Neural cell (in vitro differentiated cells): ENCODE data around the gene ATG4A. TPM values are rescaled to one million over a fixed set of nuclear protein-coding genes. Genes with fewer than 3 reads are reported as not detected.

Experiments
- H2AFZ ChIP-seq: fragments of 200-600, 300-800 bp; sonication (generic), shearing (Covaris generic); 2 replicates; pipeline ENCODE4 v1.6.0; 2014; ENCODE audit warnings: low read depth, mild to moderate bottlenecking, antibody characterized with exemption, low read length, moderate library complexity
- H3F3A ChIP-seq: fragments of 200-600 bp; shearing (Covaris generic); 2 replicates; pipeline ENCODE4 v1.6.1; 2016; ENCODE audit warnings: mild to moderate bottlenecking, moderate library complexity, mixed read lengths, antibody characterized with exemption, low read length; ENCODE audit not compliant: insufficient read depth, poor library complexity, severe bottlenecking
- H3K27ac ChIP-seq: fragments of 200-600, 300-800 bp; sonication (generic), shearing (Covaris generic); 2 replicates; pipeline ENCODE4 v1.5.1; 2014; ENCODE audit warnings: mild to moderate bottlenecking, low read length, moderate library complexity
- H3K27me3 ChIP-seq: fragments of 300-800, 200-600 bp; sonication (generic), shearing (Covaris generic); 2 replicates; pipeline ENCODE4 v1.6.0; 2014; ENCODE audit warnings: mild to moderate bottlenecking, low read depth, low read length, moderate library complexity; ENCODE audit not compliant: insufficient read depth
- H3K36me3 ChIP-seq: fragments of 300-800, 200-600 bp; sonication (generic), shearing (Covaris generic); 2 replicates; pipeline ENCODE4 v1.5.1; 2014; ENCODE audit warnings: mild to moderate bottlenecking, antibody characterized with exemption, low read length, moderate library complexity; ENCODE audit not compliant: insufficient read depth
- H3K4me2 ChIP-seq: fragments of 300-800, 200-600 bp; sonication (generic), shearing (Covaris generic); 2 replicates; pipeline ENCODE4 v1.6.0; 2014; ENCODE audit warnings: mild to moderate bottlenecking, low read length
- H3K4me3 ChIP-seq: fragments of 300-800, 200-600 bp; sonication (generic), shearing (Covaris generic); 2 replicates; pipeline ENCODE4 v1.5.1; 2014; ENCODE audit warnings: mild to moderate bottlenecking, low read length, moderate library complexity
- H3K79me2 ChIP-seq: fragments of 200-600 bp; shearing (Covaris generic); replicated peaks from 2 replicates; pipeline ENCODE4 v1.6.0; 2014; ENCODE audit warnings: mild to moderate bottlenecking, low read length, moderate library complexity; ENCODE audit not compliant: insufficient read depth
- H3K9ac ChIP-seq: fragments of 300-800, 200-600 bp; sonication (generic), shearing (Covaris generic); 2 replicates; pipeline ENCODE4 v1.6.1; 2016; ENCODE audit warnings: mild to moderate bottlenecking, low read length, mixed read lengths
- H3K9me2 ChIP-seq: fragments of 200-600 bp; shearing (Covaris generic); 2 replicates; pipeline ENCODE4 v1.6.1; 2016; ENCODE audit warnings: mild to moderate bottlenecking, low read length, mixed read lengths; ENCODE audit not compliant: insufficient read depth
- H3K9me3 ChIP-seq: fragments of 200-600, 300-800 bp; sonication (generic), shearing (Covaris generic); 2 replicates; pipeline ENCODE4 v1.6.1; 2016; ENCODE audit warnings: mild to moderate bottlenecking, mixed run types, low read length, moderate library complexity, mixed read lengths
- H4K20me1 ChIP-seq: fragments of 200-600 bp; shearing (Covaris generic); 2 replicates; pipeline ENCODE4 v1.6.1; 2016; ENCODE audit warnings: mild to moderate bottlenecking, mixed run types; ENCODE audit not compliant: insufficient read depth
- EP300 ChIP-seq: fragments of 450-650 bp; conservative IDR thresholded peaks from 2 replicates; pipeline ENCODE4 v1.6.1; 2014; ENCODE audit warnings: antibody characterized with exemption, mild to moderate bottlenecking, moderate library complexity; ENCODE audit not compliant: poor library complexity, severe bottlenecking
- EZH2 ChIP-seq: fragments of 200-600, 300-800 bp; shearing (Covaris generic), sonication (generic); IDR thresholded peaks from 2 replicates; pipeline ENCODE4 v1.6.1; 2014; ENCODE audit warnings: antibody characterized with exemption, low read length, borderline replicate concordance, mild to moderate bottlenecking; ENCODE audit not compliant: insufficient read depth, poor library complexity, severe bottlenecking
- MXI1 ChIP-seq: fragments of 450-650 bp; conservative IDR thresholded peaks from 2 replicates; pipeline ENCODE4 v1.6.1; 2014; ENCODE audit warnings: antibody characterized with exemption, mild to moderate bottlenecking; ENCODE audit not compliant: poor library complexity, severe bottlenecking
- POLR2AphosphoS5 ChIP-seq: IDR thresholded peaks from 2 replicates; pipeline ENCODE4 v1.6.1; 2012
- RAD21 ChIP-seq: fragments of 450-650 bp; conservative IDR thresholded peaks from 2 replicates; pipeline ENCODE4 v1.6.1; 2014; ENCODE audit warnings: antibody characterized with exemption, mild to moderate bottlenecking, moderate library complexity
- SMC3 ChIP-seq: fragments of 450-650 bp; conservative IDR thresholded peaks from 2 replicates; pipeline ENCODE4 v1.6.1; 2014; ENCODE audit warnings: antibody characterized with exemption, mild to moderate bottlenecking, moderate library complexity; ENCODE audit not compliant: poor library complexity
- TAF1 ChIP-seq: IDR thresholded peaks from 2 replicates; pipeline ENCODE4 v1.6.1; 2012; ENCODE audit warnings: low read depth
- polyA plus RNA-seq: library from polyadenylated mRNA; depleted of rRNA; stranded (reverse); fragments of >200 nt; gene quantifications from 2 replicates; pipeline ENCODE4 v1.2.3, GENCODE V29; 2014
- TF ChIP-seq, protein P1 (sequence below): IDR thresholded peaks from 2 replicates; pipeline ENCODE4 v1.6.1; 2012; ENCODE audit warnings: borderline replicate concordance
- TF ChIP-seq, protein P2 (sequence below): fragments of 450-650 bp; IDR thresholded peaks from 2 replicates; pipeline ENCODE4 v1.5.1; 2014; ENCODE audit warnings: antibody characterized with exemption, mild to moderate bottlenecking, moderate library complexity; ENCODE audit not compliant: poor library complexity, severe bottlenecking

The ATG4A gene
- polyA plus RNA-seq, 1 donor from 2014 or later, result 20.4 TPM

DNA sequence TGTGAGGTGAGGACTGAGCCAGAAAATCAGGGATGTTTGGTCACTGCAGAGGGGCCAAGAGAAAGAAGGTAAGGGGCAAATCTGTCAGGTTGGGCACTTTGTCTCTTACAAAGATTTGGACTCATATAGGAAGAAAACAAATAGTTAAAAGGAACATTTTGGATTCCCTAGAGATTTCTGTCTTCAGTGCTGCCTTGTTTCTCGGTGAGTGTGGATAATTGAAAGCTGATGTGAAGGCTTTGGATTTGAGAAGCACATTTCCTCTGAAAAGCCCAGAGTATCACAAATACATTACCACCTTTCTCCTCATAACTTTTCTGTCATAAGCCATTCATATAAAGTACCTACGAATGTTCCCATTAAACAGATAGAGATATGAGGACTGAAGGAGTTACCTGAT lies 107.5 kb downstream of the ATG4A start:
- no peaks in the 10 kb centered on the region for H3K27me3 ChIP-seq
- TF ChIP-seq POLR2AphosphoS5, result no peak
- TF ChIP-seq MXI1, result no peak
- TF ChIP-seq, protein P1, sequence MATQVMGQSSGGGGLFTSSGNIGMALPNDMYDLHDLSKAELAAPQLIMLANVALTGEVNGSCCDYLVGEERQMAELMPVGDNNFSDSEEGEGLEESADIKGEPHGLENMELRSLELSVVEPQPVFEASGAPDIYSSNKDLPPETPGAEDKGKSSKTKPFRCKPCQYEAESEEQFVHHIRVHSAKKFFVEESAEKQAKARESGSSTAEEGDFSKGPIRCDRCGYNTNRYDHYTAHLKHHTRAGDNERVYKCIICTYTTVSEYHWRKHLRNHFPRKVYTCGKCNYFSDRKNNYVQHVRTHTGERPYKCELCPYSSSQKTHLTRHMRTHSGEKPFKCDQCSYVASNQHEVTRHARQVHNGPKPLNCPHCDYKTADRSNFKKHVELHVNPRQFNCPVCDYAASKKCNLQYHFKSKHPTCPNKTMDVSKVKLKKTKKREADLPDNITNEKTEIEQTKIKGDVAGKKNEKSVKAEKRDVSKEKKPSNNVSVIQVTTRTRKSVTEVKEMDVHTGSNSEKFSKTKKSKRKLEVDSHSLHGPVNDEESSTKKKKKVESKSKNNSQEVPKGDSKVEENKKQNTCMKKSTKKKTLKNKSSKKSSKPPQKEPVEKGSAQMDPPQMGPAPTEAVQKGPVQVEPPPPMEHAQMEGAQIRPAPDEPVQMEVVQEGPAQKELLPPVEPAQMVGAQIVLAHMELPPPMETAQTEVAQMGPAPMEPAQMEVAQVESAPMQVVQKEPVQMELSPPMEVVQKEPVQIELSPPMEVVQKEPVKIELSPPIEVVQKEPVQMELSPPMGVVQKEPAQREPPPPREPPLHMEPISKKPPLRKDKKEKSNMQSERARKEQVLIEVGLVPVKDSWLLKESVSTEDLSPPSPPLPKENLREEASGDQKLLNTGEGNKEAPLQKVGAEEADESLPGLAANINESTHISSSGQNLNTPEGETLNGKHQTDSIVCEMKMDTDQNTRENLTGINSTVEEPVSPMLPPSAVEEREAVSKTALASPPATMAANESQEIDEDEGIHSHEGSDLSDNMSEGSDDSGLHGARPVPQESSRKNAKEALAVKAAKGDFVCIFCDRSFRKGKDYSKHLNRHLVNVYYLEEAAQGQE, result no peak
- TF ChIP-seq EZH2, result no peak
- TF ChIP-seq RAD21, result no peak
- TF ChIP-seq EP300, result no peak
- no peak for TF ChIP-seq TAF1
- no peak for TF ChIP-seq SMC3
- no peak overlapping the region for H3K4me3 ChIP-seq
- H2AFZ ChIP-seq, result no peak overlapping the region
- no peaks in the 10 kb centered on the region for H3K36me3 ChIP-seq
- H3K9me3 ChIP-seq, result no peaks in the 10 kb centered on the region
- H3K27ac ChIP-seq, result no peak overlapping the region
- H3K9ac ChIP-seq, result no peak overlapping the region
- no peaks in the 10 kb centered on the region for H3K9me2 ChIP-seq
- no peaks in the 10 kb centered on the region for H3F3A ChIP-seq
- H4K20me1 ChIP-seq, result no peaks in the 10 kb centered on the region
- no peaks in the 10 kb centered on the region for H3K79me2 ChIP-seq
- no peak overlapping the region for H3K4me2 ChIP-seq

DNA sequence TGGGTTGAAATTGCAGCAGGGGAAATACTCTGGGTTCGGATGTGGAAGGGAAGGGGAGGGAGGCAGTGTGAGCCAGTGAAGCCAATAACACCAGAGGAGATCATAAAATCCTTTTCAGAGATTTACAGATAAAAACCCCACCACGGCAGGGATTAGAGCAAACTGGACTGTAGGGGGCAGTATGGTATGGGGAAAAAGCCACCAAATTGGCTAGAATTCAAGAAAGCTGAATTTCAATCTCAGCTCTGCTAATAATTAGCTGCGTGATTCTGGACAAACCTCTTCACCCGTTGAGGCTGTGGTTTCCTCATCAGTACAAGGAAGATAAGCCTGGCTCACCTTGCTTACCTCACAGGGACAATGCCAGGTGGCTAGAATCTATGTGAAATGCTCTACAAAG lies 108.1 kb downstream of the ATG4A start:
- TF ChIP-seq RAD21, result no peak
- TF ChIP-seq, protein P2, sequence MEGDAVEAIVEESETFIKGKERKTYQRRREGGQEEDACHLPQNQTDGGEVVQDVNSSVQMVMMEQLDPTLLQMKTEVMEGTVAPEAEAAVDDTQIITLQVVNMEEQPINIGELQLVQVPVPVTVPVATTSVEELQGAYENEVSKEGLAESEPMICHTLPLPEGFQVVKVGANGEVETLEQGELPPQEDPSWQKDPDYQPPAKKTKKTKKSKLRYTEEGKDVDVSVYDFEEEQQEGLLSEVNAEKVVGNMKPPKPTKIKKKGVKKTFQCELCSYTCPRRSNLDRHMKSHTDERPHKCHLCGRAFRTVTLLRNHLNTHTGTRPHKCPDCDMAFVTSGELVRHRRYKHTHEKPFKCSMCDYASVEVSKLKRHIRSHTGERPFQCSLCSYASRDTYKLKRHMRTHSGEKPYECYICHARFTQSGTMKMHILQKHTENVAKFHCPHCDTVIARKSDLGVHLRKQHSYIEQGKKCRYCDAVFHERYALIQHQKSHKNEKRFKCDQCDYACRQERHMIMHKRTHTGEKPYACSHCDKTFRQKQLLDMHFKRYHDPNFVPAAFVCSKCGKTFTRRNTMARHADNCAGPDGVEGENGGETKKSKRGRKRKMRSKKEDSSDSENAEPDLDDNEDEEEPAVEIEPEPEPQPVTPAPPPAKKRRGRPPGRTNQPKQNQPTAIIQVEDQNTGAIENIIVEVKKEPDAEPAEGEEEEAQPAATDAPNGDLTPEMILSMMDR, result peak; percentile 27
- H4K20me1 ChIP-seq, result no peaks in the 10 kb centered on the region
- no peaks in the 10 kb centered on the region for H3F3A ChIP-seq
- no peak overlapping the region for H3K4me2 ChIP-seq
- no peaks in the 10 kb centered on the region for H3K36me3 ChIP-seq
- no peak overlapping the region for H3K9ac ChIP-seq
- no peak overlapping the region for H2AFZ ChIP-seq
- no peak overlapping the region for H3K4me3 ChIP-seq
- no peaks in the 10 kb centered on the region for H3K9me3 ChIP-seq
- no peaks in the 10 kb centered on the region for H3K79me2 ChIP-seq
- H3K27ac ChIP-seq, result no peak overlapping the region
- H3K9me2 ChIP-seq, result no peaks in the 10 kb centered on the region
- no peaks in the 10 kb centered on the region for H3K27me3 ChIP-seq

DNA sequence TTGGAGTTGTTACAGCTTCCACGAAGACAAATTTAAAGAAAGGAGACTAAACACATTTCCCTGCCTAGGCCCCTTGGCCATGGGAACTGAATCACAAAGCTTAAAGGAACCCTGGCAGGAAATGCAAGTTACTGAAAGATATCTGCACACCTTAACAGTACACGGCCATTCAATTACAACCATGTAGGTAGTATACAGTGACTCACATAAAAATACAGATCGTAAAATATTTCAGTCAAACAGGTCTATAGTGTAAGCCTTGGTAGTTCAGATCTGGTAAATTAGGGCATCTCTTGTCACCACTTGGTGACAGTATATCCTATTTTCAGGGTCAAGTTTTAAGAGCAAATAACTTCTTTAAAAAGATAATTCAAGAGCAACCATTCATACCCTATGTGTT lies 112.0 kb downstream of the ATG4A start:
- Histone ChIP-seq H3K9ac (no peak overlapping the region), H4K20me1 (no peaks in the 10 kb centered on the region), H3K36me3 (no peaks in the 10 kb centered on the region), H3K9me3 (no peaks in the 10 kb centered on the region), H3K4me3 (no peak overlapping the region), H3K27ac (no peak overlapping the region), H3K9me2 (no peaks in the 10 kb centered on the region), H2AFZ (no peak overlapping the region), H3K4me2 (no peak overlapping the region), H3K79me2 (no peaks in the 10 kb centered on the region), H3F3A (no peaks in the 10 kb centered on the region), H3K27me3 (no peaks in the 10 kb centered on the region)
- TF ChIP-seq SMC3, result no peak
- no peak for TF ChIP-seq POLR2AphosphoS5
- TF ChIP-seq RAD21, result no peak
- TF ChIP-seq, protein P1, result no peak
- TF ChIP-seq EP300, result no peak
- TF ChIP-seq, protein P2, result no peak
- no peak for TF ChIP-seq MXI1
- TF ChIP-seq TAF1, result no peak
- TF ChIP-seq EZH2, result no peak
